Measurements from ENCODE around the gene TMC5.
A peak's percentile ranks its signal among the peaks of the same experiment; 100 is the strongest.
"Not testable (repeated sequence)": the region's sequence is repeated elsewhere in the genome, so short reads cannot be mapped to it uniquely, and the experiment has no call there.

Gene TMC5

GRCh38 chr16:19400711-19401110, 17.0 kb upstream of the TMC5 start:
- DNase-seq = no peak

- no peak for DNase-seq
These were observed 10.7 kb upstream of the TMC5 start for GRCh38 chr16:19406891-19407491.

GRCh38 chr16:19410435-19411171, 7.1 kb upstream of the TMC5 start:
- DNase-seq = peak in 2 of 3 experiments; percentile 52 to 67

- DNase-seq = no peak
These were observed 6.4 kb upstream of the TMC5 start for GRCh38 chr16:19411298-19411697.

GRCh38 chr16:19412055-19412454, 5.6 kb upstream of the TMC5 start:
- not testable (repeated sequence) for DNase-seq

- DNase-seq = no peak
These were observed 2.2 kb upstream of the TMC5 start for GRCh38 chr16:19415461-19415860.

- no peak for DNase-seq
These were observed 1.8 kb upstream of the TMC5 start for GRCh38 chr16:19415918-19416317.

GRCh38 chr16:19418200-19418599, 517 bp downstream of the TMC5 start:
- no peak for DNase-seq

GRCh38 chr16:19419698-19420075, 2.0 kb downstream of the TMC5 start:
- DNase-seq = no peak

GRCh38 chr16:19424478-19424877, 6.8 kb downstream of the TMC5 start:
- DNase-seq = no peak

- DNase-seq = no peak
These were observed 12.7 kb downstream of the TMC5 start for GRCh38 chr16:19430345-19430744.

GRCh38 chr16:19431636-19432340, 14.1 kb downstream of the TMC5 start:
- DNase-seq = no peak

- peak in 2 of 3 experiments; percentile 10 to 57 for DNase-seq
These were observed 14.7 kb downstream of the TMC5 start for GRCh38 chr16:19432429-19432828.

- DNase-seq = no peak
These were observed 16.9 kb downstream of the TMC5 start for GRCh38 chr16:19434584-19434983.

GRCh38 chr16:19436540-19436939, 18.9 kb downstream of the TMC5 start:
- no peak for DNase-seq

- no peak for DNase-seq
These were observed 19.6 kb downstream of the TMC5 start for GRCh38 chr16:19437280-19437679.

GRCh38 chr16:19438739-19439138, 21.1 kb downstream of the TMC5 start:
- DNase-seq = no peak

GRCh38 chr16:19439483-19439882, 21.8 kb downstream of the TMC5 start:
- no peak for DNase-seq

- no peak for DNase-seq
These were observed 26.0 kb downstream of the TMC5 start for GRCh38 chr16:19443659-19444058.

GRCh38 chr16:19446300-19446846, 28.7 kb downstream of the TMC5 start:
- DNase-seq = no peak

GRCh38 chr16:19446886-19447285, 29.2 kb downstream of the TMC5 start:
- DNase-seq = no peak

- no peak for DNase-seq
These were observed 32.5 kb downstream of the TMC5 start for GRCh38 chr16:19450186-19450585.

GRCh38 chr16:19458722-19459379, 41.2 kb downstream of the TMC5 start:
- DNase-seq = no peak
